GM12801 (cell line): ENCODE measurements around the gene TNS3.

Source experiments
- CTCF ChIP-seq: IDR thresholded peaks from one replicate; pipeline ENCODE4 v1.5.1; 2011; ENCODE audit warnings: control low read depth; ENCODE audit not compliant: insufficient read length; ENCODE audit errors: extremely low read depth

The TNS3 gene

GRCh38 chr7:47448971-47449370, 132.9 kb downstream of the TNS3 start:
- TF ChIP-seq CTCF: no peak

GRCh38 chr7:47447621-47448349, 134.1 kb downstream of the TNS3 start:
- TF ChIP-seq CTCF: no peak

- no peak for TF ChIP-seq CTCF
Observed at GRCh38 chr7:47446871-47447466, 134.9 kb downstream of the TNS3 start.

GRCh38 chr7:47444376-47445098, 137.4 kb downstream of the TNS3 start:
- TF ChIP-seq CTCF: no peak

- no peak for TF ChIP-seq CTCF
Observed at GRCh38 chr7:47443049-47443448, 138.9 kb downstream of the TNS3 start.

GRCh38 chr7:47442605-47442865, 139.4 kb downstream of the TNS3 start:
- TF ChIP-seq CTCF: no peak

GRCh38 chr7:47441796-47442604, 139.9 kb downstream of the TNS3 start:
- no peak for TF ChIP-seq CTCF
